Esophagus squamous epithelium (tissue), 4 donors: Measurements from ENCODE around the gene GOLGA8T.
"Not testable (repeated sequence)": the region's sequence is repeated elsewhere in the genome, so short reads cannot be mapped to it uniquely, and the experiment has no call there.

Experiments used
- POLR2A ChIP-seq, 4 donors: fragments of 450-650 bp; IDR thresholded peaks; one replicate each; pipeline ENCODE4 v1.6.1; 2017; ENCODE audit warnings: antibody characterized with exemption in 4 of 4, mild to moderate bottlenecking in 4 of 4, moderate library complexity in 3 of 4
- TF ChIP-seq, protein P1 (sequence below), 6 experiments: fragments of 450-650 bp in 4 of 6; fragments of 200-600 bp in 2 of 6; sonication (generic) in 2 of 6; IDR thresholded peaks; one replicate each; pipeline ENCODE4 v1.5.1; 2016 to 2019; ENCODE audit warnings: antibody characterized with exemption in 6 of 6, mild to moderate bottlenecking in 4 of 6, moderate library complexity in 4 of 6

DNA sequence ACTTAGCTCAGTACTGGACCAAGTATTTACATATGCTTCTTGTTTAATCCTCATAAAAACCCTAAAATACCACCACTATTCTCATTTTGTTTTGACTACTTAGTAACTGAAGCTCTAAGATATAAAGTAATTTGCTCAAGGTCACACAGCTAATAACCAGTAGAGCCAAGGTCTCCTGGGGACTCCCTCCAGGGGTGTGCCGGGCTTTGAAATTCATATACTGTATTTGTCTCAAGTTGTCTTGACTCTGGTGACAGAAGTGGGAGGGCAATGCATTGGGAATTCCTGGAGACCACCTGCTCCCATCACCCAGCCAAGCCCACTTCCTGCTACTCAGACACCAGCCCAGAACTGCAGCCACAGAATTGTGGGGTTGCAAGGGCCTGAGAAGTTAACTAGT, 54.9 kb downstream of the GOLGA8T start:
- TF ChIP-seq, protein P1, sequence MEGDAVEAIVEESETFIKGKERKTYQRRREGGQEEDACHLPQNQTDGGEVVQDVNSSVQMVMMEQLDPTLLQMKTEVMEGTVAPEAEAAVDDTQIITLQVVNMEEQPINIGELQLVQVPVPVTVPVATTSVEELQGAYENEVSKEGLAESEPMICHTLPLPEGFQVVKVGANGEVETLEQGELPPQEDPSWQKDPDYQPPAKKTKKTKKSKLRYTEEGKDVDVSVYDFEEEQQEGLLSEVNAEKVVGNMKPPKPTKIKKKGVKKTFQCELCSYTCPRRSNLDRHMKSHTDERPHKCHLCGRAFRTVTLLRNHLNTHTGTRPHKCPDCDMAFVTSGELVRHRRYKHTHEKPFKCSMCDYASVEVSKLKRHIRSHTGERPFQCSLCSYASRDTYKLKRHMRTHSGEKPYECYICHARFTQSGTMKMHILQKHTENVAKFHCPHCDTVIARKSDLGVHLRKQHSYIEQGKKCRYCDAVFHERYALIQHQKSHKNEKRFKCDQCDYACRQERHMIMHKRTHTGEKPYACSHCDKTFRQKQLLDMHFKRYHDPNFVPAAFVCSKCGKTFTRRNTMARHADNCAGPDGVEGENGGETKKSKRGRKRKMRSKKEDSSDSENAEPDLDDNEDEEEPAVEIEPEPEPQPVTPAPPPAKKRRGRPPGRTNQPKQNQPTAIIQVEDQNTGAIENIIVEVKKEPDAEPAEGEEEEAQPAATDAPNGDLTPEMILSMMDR (IDR thresholded peaks at IDR 0.05) = not testable (repeated sequence)
- not testable (repeated sequence) for TF ChIP-seq POLR2A (IDR thresholded peaks at IDR 0.05)
